UCSD-AML1 (cell line): ENCODE measurements around the gene TMTC4.
A peak's percentile ranks its signal among the peaks of the same experiment; 100 is the strongest.

ENCODE experiments used
- DNase-seq: peaks from one replicate; lab custom pipeline; 2025; ENCODE audit not compliant: unreplicated experiment; lab: John Stamatoyannopoulos, UW

TMTC4 gene

DNA sequence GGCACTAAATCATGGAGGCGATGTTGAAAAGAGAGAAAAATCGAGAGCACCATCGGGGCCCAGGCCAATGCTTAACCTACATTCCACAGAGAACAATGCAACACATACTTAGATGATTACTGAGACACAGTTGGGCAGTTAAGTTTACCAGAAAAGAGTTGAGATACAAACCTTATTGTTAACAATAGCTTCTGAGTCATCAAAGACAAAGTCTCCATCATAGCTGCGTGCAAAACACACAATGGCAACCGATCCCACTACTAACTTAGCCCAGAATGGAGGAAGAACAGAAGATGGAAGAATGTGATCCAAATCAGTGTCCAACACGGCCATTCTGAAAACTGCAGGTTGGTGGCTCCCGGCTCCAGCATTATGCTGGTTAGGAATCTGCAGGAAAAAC is 6.2 kb downstream of the TMTC4 start:
- no peak for DNase-seq

GRCh38 chr13:100667894-100668293 is 6.7 kb downstream of the TMTC4 start:
- DNase-seq: no peak

DNA sequence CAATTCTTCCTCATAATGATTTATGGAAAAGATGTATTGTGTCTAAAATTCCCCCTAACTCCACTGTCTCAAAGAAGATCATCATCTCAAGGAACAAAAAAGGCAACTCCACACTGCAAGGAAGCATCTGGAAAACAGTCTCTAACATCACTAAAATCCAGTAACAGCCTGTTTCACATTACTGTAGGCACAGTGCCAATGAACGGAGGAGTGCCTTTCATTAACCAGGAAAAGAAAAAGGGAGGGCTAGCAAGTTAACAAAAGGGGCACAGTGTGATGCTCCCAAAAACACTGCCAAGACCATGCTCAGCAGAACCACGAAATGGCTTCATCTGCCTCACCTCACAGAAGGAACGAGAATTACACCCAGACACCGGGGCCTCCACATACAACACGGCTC is 8.5 kb downstream of the TMTC4 start:
- DNase-seq: no peak

GRCh38 chr13:100665403-100665802 is 9.2 kb downstream of the TMTC4 start:
- DNase-seq: no peak

GRCh38 chr13:100664171-100664900 is 10.3 kb downstream of the TMTC4 start:
- DNase-seq: no peak

DNA sequence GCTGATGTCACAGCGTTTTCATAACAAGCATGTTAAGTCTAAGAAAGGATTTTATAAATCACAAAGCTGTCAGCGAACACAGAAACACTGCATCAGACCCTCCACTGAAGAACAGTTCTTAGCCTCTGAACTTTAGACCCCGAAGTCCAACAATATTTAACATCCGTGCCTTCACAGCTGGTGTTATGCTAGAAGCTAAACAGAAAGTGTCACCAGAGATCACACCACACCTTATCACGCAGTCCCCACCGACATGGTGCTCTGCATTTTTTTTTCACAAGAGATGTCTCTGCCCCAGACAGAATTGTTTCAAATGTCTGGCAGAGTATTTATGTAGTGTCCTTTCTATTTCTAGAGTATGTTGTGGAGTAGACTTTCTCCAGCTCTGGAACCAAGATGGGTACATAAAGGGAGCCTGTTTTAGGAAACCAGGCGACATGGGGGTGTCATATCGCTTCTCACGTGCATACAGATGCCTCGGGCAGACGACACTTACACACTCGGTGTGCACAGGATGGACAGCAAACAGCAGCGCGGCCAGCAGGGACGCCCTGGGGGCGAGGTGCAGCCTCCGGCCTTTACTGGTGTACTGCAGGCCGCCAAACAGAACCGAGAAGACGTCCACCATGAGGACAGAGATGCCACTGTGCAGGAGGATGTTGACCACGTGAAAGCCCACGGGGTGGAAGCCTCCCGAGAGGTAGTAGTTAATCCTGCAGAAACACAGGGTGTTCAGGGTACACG is 12.0 kb downstream of the TMTC4 start:
- no peak for DNase-seq

GRCh38 chr13:100660761-100661160 is 13.8 kb downstream of the TMTC4 start:
- no peak for DNase-seq

GRCh38 chr13:100659578-100659977 is 15.0 kb downstream of the TMTC4 start:
- peak; percentile 18 for DNase-seq

DNA sequence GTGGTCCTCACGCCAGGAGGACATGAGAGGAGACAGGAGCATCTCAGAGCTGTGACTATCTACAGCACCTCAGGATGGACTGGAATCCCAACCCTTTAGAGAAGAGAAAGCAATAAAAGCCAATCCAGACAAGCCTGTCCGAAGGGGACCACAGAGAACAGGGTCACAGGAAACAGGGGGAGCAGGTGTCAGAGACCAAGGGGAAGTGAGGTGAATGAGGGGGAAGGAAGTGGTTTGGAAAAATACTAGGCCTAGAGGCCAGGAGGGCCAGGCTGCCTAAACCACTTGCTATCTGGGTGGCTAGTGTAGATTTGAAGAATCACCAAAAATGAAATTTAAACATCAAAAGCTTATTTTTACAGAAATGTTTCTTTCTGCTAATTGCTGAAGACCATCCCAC is 16.2 kb downstream of the TMTC4 start:
- peak; percentile 47 for DNase-seq

DNA sequence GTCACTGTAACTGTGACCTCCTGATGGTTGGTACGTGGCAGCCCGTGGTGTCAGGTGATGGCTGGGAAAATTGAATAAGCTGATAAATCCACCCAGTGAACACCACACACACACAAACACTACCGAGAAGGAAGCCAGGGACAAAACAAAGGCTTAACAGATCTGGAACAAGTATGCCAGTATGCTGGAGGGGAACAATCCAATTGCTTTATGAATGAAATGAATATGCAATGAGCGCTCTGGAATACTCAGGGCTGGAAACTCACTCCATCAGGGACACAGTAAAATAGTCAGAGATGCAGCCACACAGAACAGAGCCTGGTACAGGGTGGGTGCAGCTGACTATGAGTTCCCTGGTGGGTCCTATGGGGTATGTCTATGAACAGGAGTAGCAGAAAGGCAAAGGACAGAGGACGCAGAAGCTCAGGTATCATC is 16.7 kb downstream of the TMTC4 start:
- DNase-seq: no peak

GRCh38 chr13:100652510-100652909 is 22.1 kb downstream of the TMTC4 start:
- no peak for DNase-seq

DNA sequence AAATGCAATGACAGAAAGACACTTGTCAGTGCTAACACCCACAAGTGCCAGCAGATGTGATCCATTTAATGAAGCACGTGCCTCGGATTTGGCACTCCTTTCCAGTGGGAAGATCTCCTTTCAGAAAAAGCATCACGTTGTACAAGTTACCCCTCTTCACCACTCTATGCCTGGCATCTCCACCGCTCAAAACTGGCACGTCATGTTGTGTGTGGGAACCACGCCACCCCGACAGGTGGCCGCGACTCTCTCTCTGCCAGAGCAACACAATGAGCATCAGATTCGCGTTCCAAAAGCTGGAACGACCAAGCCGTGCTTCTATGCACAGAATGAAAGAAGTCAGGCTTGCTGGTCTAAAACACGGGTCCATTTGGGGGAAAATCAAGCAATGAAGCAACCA is 24.3 kb downstream of the TMTC4 start:
- DNase-seq: no peak

DNA sequence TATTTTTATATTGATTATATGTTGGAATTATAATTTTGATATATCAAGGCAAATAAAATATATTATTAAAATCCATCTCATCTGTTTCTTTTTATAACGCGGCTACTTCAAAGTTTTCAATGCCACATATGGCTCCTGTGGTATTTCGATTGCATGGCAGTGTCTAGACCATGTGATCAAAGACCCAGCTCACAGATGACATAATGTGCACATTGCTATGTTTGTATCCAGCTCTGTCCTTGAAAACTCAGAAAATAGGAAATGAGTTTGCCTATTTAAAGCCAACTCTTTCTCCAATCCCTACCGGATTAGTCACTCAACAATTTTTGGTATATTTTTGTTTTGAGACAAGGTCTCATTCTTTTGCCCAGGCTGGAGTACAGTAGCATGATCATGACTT is 26.2 kb downstream of the TMTC4 start:
- no peak for DNase-seq

- no peak for DNase-seq
These were observed 27.7 kb downstream of the TMTC4 start for GRCh38 chr13:100646871-100647270.

DNA sequence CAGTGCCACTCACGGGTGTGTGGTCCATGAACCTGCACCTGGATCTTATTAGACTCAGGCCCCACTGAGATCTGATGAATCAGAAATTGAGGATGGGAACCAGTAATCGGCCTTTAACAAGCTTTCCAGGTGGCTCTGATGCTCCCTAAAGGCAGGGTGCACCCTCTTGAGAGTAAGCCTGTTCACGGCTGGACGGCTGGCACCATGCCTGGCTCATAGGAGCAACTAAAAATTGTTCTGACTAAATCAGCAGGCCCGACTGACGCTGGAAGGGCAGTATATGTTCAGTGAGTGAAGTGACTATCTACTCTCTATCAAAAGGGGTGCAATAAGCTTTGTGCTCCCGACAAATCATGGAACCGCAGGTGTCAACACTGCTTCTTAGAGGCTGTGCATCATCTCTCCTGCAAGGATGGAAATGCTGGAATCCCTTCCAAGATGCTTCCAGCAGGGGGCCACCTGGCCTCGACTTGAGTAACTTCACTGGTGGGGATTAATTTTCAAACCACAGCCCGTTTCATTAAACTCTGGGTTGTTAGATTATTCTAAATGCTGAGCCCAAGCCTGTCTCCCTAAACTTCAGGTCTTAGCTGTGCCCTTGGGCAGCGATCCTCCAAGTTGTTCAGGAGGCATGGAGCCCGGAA is 28.4 kb downstream of the TMTC4 start:
- peak; percentile 27 for DNase-seq

- no peak for DNase-seq
These were observed 29.2 kb downstream of the TMTC4 start for GRCh38 chr13:100645382-100645781.

GRCh38 chr13:100644371-100644770 is 30.2 kb downstream of the TMTC4 start:
- DNase-seq: no peak

GRCh38 chr13:100637796-100638195 is 36.8 kb downstream of the TMTC4 start:
- DNase-seq: no peak

- DNase-seq: no peak
These were observed 37.2 kb downstream of the TMTC4 start for GRCh38 chr13:100637380-100637779.

DNA sequence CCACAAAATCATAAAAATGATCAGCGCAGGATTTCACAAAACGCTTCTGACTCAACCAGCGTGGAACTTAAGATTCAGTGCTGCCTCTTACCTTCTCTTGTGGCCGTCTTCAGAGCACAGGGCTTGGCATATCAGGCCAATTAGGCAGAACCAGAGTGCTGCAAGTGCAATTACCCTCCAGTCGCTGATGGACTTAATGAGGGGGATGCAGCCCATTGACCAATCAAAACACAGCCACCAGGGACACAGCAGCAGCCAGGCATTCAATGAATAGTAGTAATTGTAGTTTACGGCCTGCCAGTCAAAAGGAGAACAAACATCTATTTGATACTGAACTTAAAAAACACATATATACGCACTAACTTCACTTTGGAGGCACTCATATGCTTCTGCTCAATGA is 38.2 kb downstream of the TMTC4 start:
- DNase-seq: no peak

GRCh38 chr13:100636004-100636403 is 38.6 kb downstream of the TMTC4 start:
- DNase-seq: no peak

GRCh38 chr13:100634696-100635095 is 39.9 kb downstream of the TMTC4 start:
- DNase-seq: no peak
